ENCODE measurements around the gene CTSD.

- TF ChIP-seq CTCF (IDR thresholded peaks at IDR 0.05) (no peak), POLR2AphosphoS5 (IDR thresholded peaks at IDR 0.05) (no peak)
Observed at GRCh38 chr11:1730059-1730629, 33.6 kb downstream of the CTSD start.

Data from breast epithelium (tissue), 3 donors.